ENCODE results near the gene FAH. TPM values are rescaled to one million over a fixed set of nuclear protein-coding genes. Genes with fewer than 3 reads are reported as not detected.

Gene FAH
- total RNA-seq, 1 donor from 2014 or later = 21.9 TPM

DNA sequence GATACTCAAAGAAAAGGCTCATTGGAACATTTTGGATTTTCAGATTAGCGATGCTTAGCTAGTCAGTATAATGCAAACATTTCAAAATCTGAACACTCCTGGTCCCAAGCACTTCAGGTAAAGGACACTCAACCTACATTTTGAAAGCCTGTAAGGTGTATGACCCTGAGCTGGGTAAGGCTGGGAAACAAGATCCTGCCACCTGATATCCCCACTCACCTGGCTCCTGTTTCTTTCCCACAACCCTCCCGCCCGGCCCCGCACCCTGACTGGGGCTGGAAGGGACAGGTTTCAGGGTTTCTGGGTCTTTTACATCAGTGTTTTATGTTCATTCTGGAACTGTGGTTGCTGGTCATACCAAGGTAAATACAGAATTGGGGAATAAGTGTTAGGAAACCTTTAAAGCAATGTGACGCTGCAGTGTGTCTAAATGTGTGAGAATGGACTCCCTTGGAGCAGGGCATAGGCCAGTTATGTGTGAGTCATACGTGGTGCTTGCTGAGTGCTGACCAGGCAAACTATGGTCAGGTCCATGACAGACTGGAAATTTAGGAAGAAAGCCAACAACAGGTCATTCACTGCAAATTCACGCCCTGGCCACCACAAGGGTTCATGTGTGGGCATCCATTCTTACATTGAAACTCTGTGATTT, 76.3 kb downstream of the FAH start:
- H3K36me3 ChIP-seq (ENCODE audit: insufficient read depth, low read length) = no peaks in the 10 kb centered on the region
- Mint-ChIP-seq H3K36me3 (ENCODE audit: low read depth, unreplicated experiment) (no peaks in the 10 kb centered on the region), H3K27ac (ENCODE audit: unreplicated experiment) (no peak overlapping the region), H3K4me3 (ENCODE audit: unreplicated experiment) (no peak overlapping the region), H3K4me1 (ENCODE audit: low read depth, unreplicated experiment) (peaks cover 3% of the 10 kb centered on the region), H3K9me3 (ENCODE audit: unreplicated experiment) (no peaks in the 10 kb centered on the region), H3K27me3 (ENCODE audit: low read depth, unreplicated experiment) (peaks cover 11% of the 10 kb centered on the region)
- H4K20me1 ChIP-seq (ENCODE audit: insufficient read depth, low read length) = no peaks in the 10 kb centered on the region
- no peak overlapping the region for H3K27ac ChIP-seq (ENCODE audit: low read depth, low read length)
- no peaks in the 10 kb centered on the region for H3K79me2 ChIP-seq (ENCODE audit: insufficient read depth, low read length)
- no peak overlapping the region for H3K4me3 ChIP-seq (ENCODE audit: insufficient read depth, low read depth, low read length)
- no peak overlapping the region for H3K4me2 ChIP-seq (ENCODE audit: low read length)
- no peak overlapping the region for H2AFZ ChIP-seq (ENCODE audit: low read depth, low read length)
- H3K9ac ChIP-seq (ENCODE audit: low read length) = no peak overlapping the region
- H3K9me3 ChIP-seq (ENCODE audit: insufficient read depth, low read depth, low read length) = no peaks in the 10 kb centered on the region
- TF ChIP-seq EZH2 (IDR thresholded peaks at IDR 0.05; ENCODE audit: insufficient read depth, low read length) = no peak
- TF ChIP-seq, protein P1, sequence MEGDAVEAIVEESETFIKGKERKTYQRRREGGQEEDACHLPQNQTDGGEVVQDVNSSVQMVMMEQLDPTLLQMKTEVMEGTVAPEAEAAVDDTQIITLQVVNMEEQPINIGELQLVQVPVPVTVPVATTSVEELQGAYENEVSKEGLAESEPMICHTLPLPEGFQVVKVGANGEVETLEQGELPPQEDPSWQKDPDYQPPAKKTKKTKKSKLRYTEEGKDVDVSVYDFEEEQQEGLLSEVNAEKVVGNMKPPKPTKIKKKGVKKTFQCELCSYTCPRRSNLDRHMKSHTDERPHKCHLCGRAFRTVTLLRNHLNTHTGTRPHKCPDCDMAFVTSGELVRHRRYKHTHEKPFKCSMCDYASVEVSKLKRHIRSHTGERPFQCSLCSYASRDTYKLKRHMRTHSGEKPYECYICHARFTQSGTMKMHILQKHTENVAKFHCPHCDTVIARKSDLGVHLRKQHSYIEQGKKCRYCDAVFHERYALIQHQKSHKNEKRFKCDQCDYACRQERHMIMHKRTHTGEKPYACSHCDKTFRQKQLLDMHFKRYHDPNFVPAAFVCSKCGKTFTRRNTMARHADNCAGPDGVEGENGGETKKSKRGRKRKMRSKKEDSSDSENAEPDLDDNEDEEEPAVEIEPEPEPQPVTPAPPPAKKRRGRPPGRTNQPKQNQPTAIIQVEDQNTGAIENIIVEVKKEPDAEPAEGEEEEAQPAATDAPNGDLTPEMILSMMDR (IDR thresholded peaks at IDR 0.05; ENCODE audit: insufficient read depth, low read depth, low read length) = no peak
- no peak for FAIRE-seq
- DNase-seq (ENCODE audit: low read depth) = peak; percentile 59
- no peaks in the 10 kb centered on the region for H3K4me1 ChIP-seq (ENCODE audit: insufficient read depth, low read length)
- H3K27me3 ChIP-seq (ENCODE audit: insufficient read depth, low read length) = peaks cover 7% of the 10 kb centered on the region

- no peak overlapping the region for H3K27ac Mint-ChIP-seq (ENCODE audit: unreplicated experiment)
- H3K9me3 Mint-ChIP-seq (ENCODE audit: unreplicated experiment) = no peaks in the 10 kb centered on the region
- no peaks in the 10 kb centered on the region for H4K20me1 ChIP-seq (ENCODE audit: insufficient read depth, low read length)
- no peaks in the 10 kb centered on the region for H3K4me1 ChIP-seq (ENCODE audit: insufficient read depth, low read length)
- no peak overlapping the region for H3K4me3 ChIP-seq (ENCODE audit: insufficient read depth, low read depth, low read length)
- H3K36me3 ChIP-seq (ENCODE audit: insufficient read depth, low read length) = no peaks in the 10 kb centered on the region
- no peak overlapping the region for H3K27ac ChIP-seq (ENCODE audit: low read depth, low read length)
- no peak overlapping the region for H3K9ac ChIP-seq (ENCODE audit: low read length)
- no peak overlapping the region for H3K4me2 ChIP-seq (ENCODE audit: low read length)
- no peak for TF ChIP-seq EZH2 (IDR thresholded peaks at IDR 0.05; ENCODE audit: insufficient read depth, low read length)
- TF ChIP-seq, protein P1 (IDR thresholded peaks at IDR 0.05; ENCODE audit: insufficient read depth, low read depth, low read length) = no peak
- H2AFZ ChIP-seq (ENCODE audit: low read depth, low read length) = no peak overlapping the region
- FAIRE-seq (no peak), DNase-seq (ENCODE audit: low read depth) (no peak)
- H3K27me3 Mint-ChIP-seq (ENCODE audit: low read depth, unreplicated experiment) = peaks cover 11% of the 10 kb centered on the region
- H3K79me2 ChIP-seq (ENCODE audit: insufficient read depth, low read length) = no peaks in the 10 kb centered on the region
- no peaks in the 10 kb centered on the region for H3K9me3 ChIP-seq (ENCODE audit: insufficient read depth, low read depth, low read length)
- H3K4me3 Mint-ChIP-seq (ENCODE audit: unreplicated experiment) = no peak overlapping the region
- peaks cover 3% of the 10 kb centered on the region for H3K4me1 Mint-ChIP-seq (ENCODE audit: low read depth, unreplicated experiment)
- H3K36me3 Mint-ChIP-seq (ENCODE audit: low read depth, unreplicated experiment) = no peaks in the 10 kb centered on the region
- peaks cover 7% of the 10 kb centered on the region for H3K27me3 ChIP-seq (ENCODE audit: insufficient read depth, low read length)
Measured at GRCh38 chr15:80231371-80231770, 78.6 kb downstream of the FAH start.

DNA sequence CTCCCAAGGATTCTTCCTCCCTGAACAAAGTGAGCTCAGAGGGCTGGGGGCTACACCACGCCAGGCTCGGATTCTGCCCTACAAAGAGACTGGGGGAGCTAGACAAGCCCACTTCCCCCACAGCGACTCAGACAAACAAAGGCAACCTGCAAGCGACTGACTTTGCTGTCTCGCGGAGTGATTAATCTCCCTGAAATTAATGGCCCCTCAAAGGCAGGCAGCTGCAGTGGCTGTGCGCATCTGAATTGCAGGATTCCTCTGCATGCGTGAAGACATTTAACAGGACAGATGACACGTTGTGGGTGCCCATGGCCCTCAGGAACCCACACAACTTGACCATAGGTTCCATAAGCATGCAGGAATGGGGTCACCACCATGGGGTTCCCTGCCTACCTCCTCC, 80.8 kb downstream of the FAH start:
- H3K27me3 ChIP-seq (ENCODE audit: insufficient read depth, low read length) = peaks cover 7% of the 10 kb centered on the region
- no peak overlapping the region for H3K27ac Mint-ChIP-seq (ENCODE audit: unreplicated experiment)
- no peaks in the 10 kb centered on the region for H3K9me3 Mint-ChIP-seq (ENCODE audit: unreplicated experiment)
- H3K79me2 ChIP-seq (ENCODE audit: insufficient read depth, low read length) = no peaks in the 10 kb centered on the region
- no peak overlapping the region for H2AFZ ChIP-seq (ENCODE audit: low read depth, low read length)
- no peaks in the 10 kb centered on the region for H3K9me3 ChIP-seq (ENCODE audit: insufficient read depth, low read depth, low read length)
- H3K9ac ChIP-seq (ENCODE audit: low read length) = no peak overlapping the region
- H4K20me1 ChIP-seq (ENCODE audit: insufficient read depth, low read length) = no peaks in the 10 kb centered on the region
- H3K36me3 Mint-ChIP-seq (ENCODE audit: low read depth, unreplicated experiment) = no peaks in the 10 kb centered on the region
- H3K27me3 Mint-ChIP-seq (ENCODE audit: low read depth, unreplicated experiment) = peaks cover 8% of the 10 kb centered on the region
- DNase-seq (ENCODE audit: low read depth) (no peak), FAIRE-seq (no peak)
- no peak overlapping the region for H3K4me3 ChIP-seq (ENCODE audit: insufficient read depth, low read depth, low read length)
- no peaks in the 10 kb centered on the region for H3K36me3 ChIP-seq (ENCODE audit: insufficient read depth, low read length)
- no peak overlapping the region for H3K27ac ChIP-seq (ENCODE audit: low read depth, low read length)
- peaks cover 3% of the 10 kb centered on the region for H3K4me1 Mint-ChIP-seq (ENCODE audit: low read depth, unreplicated experiment)
- H3K4me1 ChIP-seq (ENCODE audit: insufficient read depth, low read length) = no peaks in the 10 kb centered on the region
- H3K4me2 ChIP-seq (ENCODE audit: low read length) = no peak overlapping the region
- H3K4me3 Mint-ChIP-seq (ENCODE audit: unreplicated experiment) = no peak overlapping the region
- TF ChIP-seq EZH2 (IDR thresholded peaks at IDR 0.05; ENCODE audit: insufficient read depth, low read length) = no peak
- TF ChIP-seq, protein P1 (IDR thresholded peaks at IDR 0.05; ENCODE audit: insufficient read depth, low read depth, low read length) = no peak

Data from astrocyte (in vitro differentiated cells and primary cell).